A549 (cell line): Measurements from ENCODE around the gene C5. TPM values are rescaled to one million over a fixed set of nuclear protein-coding genes. Genes with fewer than 3 reads are reported as not detected.

Experiments used
- ATAC-seq, 2 experiments: fragments of 200-7000 bp in 1 of 2; fragments of >200 bp in 1 of 2; cut with Nextera tagmentation in 1 of 2; cut with Tn5 transposase in 1 of 2; 3 replicates each; pipeline versions ENCODE4 v1.8.0 to v1.9.1; 2018 to 2020; ENCODE audit warnings: mild to moderate bottlenecking in 1 of 2, moderate library complexity in 1 of 2
- CTCF ChIA-PET: fragments of 300-600 bp; sonication (Branson Sonifier 250); formaldehyde crosslinking; extraction: SDS; loops from one replicate; lab custom pipeline; 2021; ENCODE audit warnings: antibody characterized with exemption, inconsistent platforms; lab: Yijun Ruan, JAX
- POLR2A ChIA-PET: fragments of 350-600 bp; formaldehyde crosslinking; extraction: SDS; loops from one replicate; lab custom pipeline; 2021; ENCODE audit warnings: antibody characterized with exemption, inconsistent platforms; lab: Yijun Ruan, JAX
- DNase-seq, 2 experiments: peaks; one replicate each; pipeline versions ENCODE4 v3.0.0 to v3.0.0-alpha.2; 2011 to 2016; ENCODE audit warnings: low read depth in 1 of 2, low spot score in 1 of 2
- FAIRE-seq: peaks from 2 replicates; lab custom pipeline; 2011; peaks lifted over from hg19 to GRCh38; lab: Jason Lieb, UNC
- H3K27ac ChIP-seq, 2 experiments: fragments of >200 bp; sonication (Bioruptor Twin); formaldehyde crosslinking; 3 replicates each; pipeline ENCODE4 v1.5.1; 2016 to 2017
- H3K4me1 ChIP-seq: fragments of >200 bp; sonication (Bioruptor Twin); formaldehyde crosslinking; 3 replicates; pipeline ENCODE4 v1.6.1; 2016
- H3K4me2 ChIP-seq: fragments of >200 bp; sonication (Bioruptor Twin); formaldehyde crosslinking; 3 replicates; pipeline ENCODE4 v1.6.1; 2016
- H3K4me3 ChIP-seq: fragments of >200 bp; sonication (Bioruptor Twin); formaldehyde crosslinking; 3 replicates; pipeline ENCODE4 v1.5.1; 2016
- H3K9me3 ChIP-seq: fragments of >200 bp; sonication (Bioruptor Twin); formaldehyde crosslinking; 3 replicates; pipeline ENCODE4 v1.6.1; 2016
- ATOH8 ChIP-seq: fragments of 250-450 bp; sonication (Bioruptor Pico); IDR thresholded peaks from 2 replicates; pipeline ENCODE4 v1.5.0; 2020; ENCODE audit warnings: low read depth, mild to moderate bottlenecking, moderate library complexity
- BCL3 ChIP-seq: fragments of >200 bp; sonication (Bioruptor Twin); formaldehyde crosslinking; IDR thresholded peaks from 3 replicates; pipeline ENCODE4 v1.6.1; 2016
- CBX2 ChIP-seq: fragments of 200-600 bp; sonication (generic); IDR thresholded peaks from 2 replicates; pipeline ENCODE4 v1.6.1; 2016; ENCODE audit warnings: low read depth, mild to moderate bottlenecking, borderline replicate concordance
- CBX8 ChIP-seq: fragments of 200-600 bp; sonication (generic); IDR thresholded peaks from 2 replicates; pipeline ENCODE4 v1.6.1; 2016
- CEBPB ChIP-seq, 2 experiments: fragments of >200 bp in 1 of 2; sonication (Bioruptor Twin) in 1 of 2; formaldehyde crosslinking in 1 of 2; IDR thresholded peaks; 2 replicates each; pipeline ENCODE4 v1.6.1; 2012 to 2016
- CHD4 ChIP-seq: fragments of 200-600 bp; sonication (generic); IDR thresholded peaks from 2 replicates; pipeline ENCODE4 v1.6.1; 2016; ENCODE audit warnings: antibody characterized with exemption, mild to moderate bottlenecking, borderline replicate concordance
- E2F6 ChIP-seq: IDR thresholded peaks from 2 replicates; pipeline ENCODE4 v1.6.1; 2012; ENCODE audit warnings: low read depth, borderline replicate concordance
- EHMT2 ChIP-seq: fragments of 200-600 bp; sonication (generic); IDR thresholded peaks from 2 replicates; pipeline ENCODE4 v1.6.1; 2016; ENCODE audit warnings: antibody characterized with exemption, low read depth, mild to moderate bottlenecking, moderate library complexity
- EP300 ChIP-seq, 2 experiments: fragments of >200 bp; sonication (Bioruptor Twin); formaldehyde crosslinking; IDR thresholded peaks; 2 replicates in 1 of 2; 3 replicates in 1 of 2; pipeline ENCODE4 v1.6.1; 2016 to 2017
- ESRRA ChIP-seq: fragments of 150-350 bp; IDR thresholded peaks from 2 replicates; pipeline ENCODE4 v1.6.1; 2014; ENCODE audit warnings: mild to moderate bottlenecking, low read length, borderline replicate concordance
- FOSB ChIP-seq: fragments of 250-450 bp; sonication (Bioruptor Pico); IDR thresholded peaks from 2 replicates; pipeline ENCODE4 v1.5.0; 2020; ENCODE audit warnings: mild to moderate bottlenecking, moderate library complexity
- FOSL2 ChIP-seq, 2 experiments: fragments of 450-650 bp in 1 of 2; fragments of >200 bp in 1 of 2; sonication (Bioruptor Twin) in 1 of 2; formaldehyde crosslinking; IDR thresholded peaks; 2 replicates each; pipeline versions ENCODE4 v1.5.0 to v1.6.1; 2016 to 2020; ENCODE audit warnings: mild to moderate bottlenecking in 1 of 2, moderate library complexity in 1 of 2
- FOXS1 ChIP-seq: fragments of 250-450 bp; sonication (Bioruptor Pico); IDR thresholded peaks from 2 replicates; pipeline ENCODE4 v1.5.0; 2020; ENCODE audit warnings: mild to moderate bottlenecking, moderate library complexity
- HDAC2 ChIP-seq: fragments of 200-600 bp; sonication (generic); IDR thresholded peaks from 2 replicates; pipeline ENCODE4 v1.6.1; 2016
- HEYL ChIP-seq: fragments of 250-450 bp; sonication (Bioruptor Pico); IDR thresholded peaks from 2 replicates; pipeline ENCODE4 v1.8.0; 2021; ENCODE audit warnings: mild to moderate bottlenecking, moderate library complexity
- HMGXB4 ChIP-seq: fragments of 250-450 bp; sonication (Bioruptor Pico); IDR thresholded peaks from 2 replicates; pipeline ENCODE4 v1.5.0; 2021; ENCODE audit warnings: mild to moderate bottlenecking, moderate library complexity, borderline replicate concordance
- HOXB5 ChIP-seq: fragments of 250-450 bp; sonication (Bioruptor Pico); IDR thresholded peaks from 2 replicates; pipeline ENCODE4 v1.5.0; 2020; ENCODE audit warnings: mild to moderate bottlenecking, moderate library complexity
- JUN ChIP-seq, 2 experiments: fragments of >200 bp; sonication (Bioruptor Twin); formaldehyde crosslinking; IDR thresholded peaks; 2 replicates in 1 of 2; 3 replicates in 1 of 2; pipeline ENCODE4 v1.6.1; 2016 to 2017
- KDM1A ChIP-seq: fragments of 200-600 bp; sonication (generic); IDR thresholded peaks from 2 replicates; pipeline ENCODE4 v1.6.1; 2016; ENCODE audit warnings: low read depth, mild to moderate bottlenecking
- MYC ChIP-seq: IDR thresholded peaks from 2 replicates; pipeline ENCODE4 v1.6.1; 2012; ENCODE audit warnings: mild to moderate bottlenecking, inconsistent platforms, low read length, improper control_type of control experiment, borderline replicate concordance
- POLR2A ChIP-seq: IDR thresholded peaks from 2 replicates; pipeline ENCODE4 v1.6.1; 2012; ENCODE audit warnings: mild to moderate bottlenecking, low read length
- RAD21 ChIP-seq, 2 experiments: fragments of >200 bp in 1 of 2; sonication (Bioruptor Twin) in 1 of 2; formaldehyde crosslinking in 1 of 2; IDR thresholded peaks in 1 of 2; conservative IDR thresholded peaks in 1 of 2; 2 replicates in 1 of 2; 3 replicates in 1 of 2; pipeline ENCODE4 v1.6.1; 2012 to 2018; ENCODE audit warnings: inconsistent platforms in 1 of 2
- RARB ChIP-seq: fragments of 250-450 bp; sonication (Bioruptor Pico); IDR thresholded peaks from 2 replicates; pipeline ENCODE4 v1.8.0; 2021; ENCODE audit warnings: mild to moderate bottlenecking, moderate library complexity
- RCOR1 ChIP-seq: fragments of 150-350 bp; IDR thresholded peaks from 2 replicates; pipeline ENCODE4 v1.6.1; 2014; ENCODE audit warnings: antibody characterized with exemption, low read length, low read depth
- REST ChIP-seq: fragments of 200-600 bp; sonication (generic); IDR thresholded peaks from 2 replicates; pipeline ENCODE4 v1.6.1; 2016; ENCODE audit warnings: antibody characterized with exemption, mild to moderate bottlenecking, moderate library complexity
- RNF2 ChIP-seq: fragments of 200-600 bp; sonication (generic); IDR thresholded peaks from 2 replicates; pipeline ENCODE4 v1.6.1; 2016; ENCODE audit warnings: low read depth, mild to moderate bottlenecking, antibody characterized with exemption, moderate library complexity, borderline replicate concordance
- SMC3 ChIP-seq: fragments of >200 bp; sonication (Bioruptor Twin); formaldehyde crosslinking; IDR thresholded peaks from 3 replicates; pipeline ENCODE4 v1.6.1; 2018; ENCODE audit warnings: inconsistent platforms
- TFCP2L1 ChIP-seq: fragments of 250-450 bp; sonication (Bioruptor Pico); IDR thresholded peaks from 2 replicates; pipeline ENCODE4 v1.5.0; 2021; ENCODE audit warnings: mild to moderate bottlenecking
- ZFP36 ChIP-seq: fragments of 450-650 bp; IDR thresholded peaks from 2 replicates; pipeline ENCODE4 v1.6.1; 2014; ENCODE audit warnings: borderline replicate concordance; ENCODE audit not compliant: partially characterized antibody
- ZNF302 ChIP-seq: fragments of 250-450 bp; sonication (Bioruptor Pico); IDR thresholded peaks from 2 replicates; pipeline ENCODE4 v1.9.0; 2021; ENCODE audit warnings: inconsistent platforms, mild to moderate bottlenecking, moderate library complexity
- ZSCAN20 ChIP-seq: fragments of 250-450 bp; sonication (Bioruptor Pico); IDR thresholded peaks from 2 replicates; pipeline ENCODE4 v1.8.0; 2022; ENCODE audit warnings: mild to moderate bottlenecking, moderate library complexity
- WGBS: methylation state at CpG from one replicate; pipeline ENCODE4 v1.1.6; 2017; ENCODE audit errors: missing lambda C conversion rate; 5-methylcytosine and 5-hydroxymethylcytosine counted together
- polyA plus RNA-seq, 4 experiments: library from polyadenylated mRNA; depleted of rRNA in 3 of 4; stranded (reverse); fragments of >200 nt; fragmentation: RNase III in 1 of 4; extraction: RNeasy Plus Mini Kit Qiagen cat#74134 plus additional on column Dnase treatment in 1 of 4; gene quantifications; 2 replicates in 3 of 4; 3 replicates in 1 of 4; pipeline ENCODE4 v1.2.3, GENCODE V29; 2011 to 2017

C5 gene
- polyA plus RNA-seq, 2 of the 4 experiments (the other 2 are of a cell fraction): 17.1 to 115 TPM

- peaks cover 32% of the 10 kb centered on the region for H3K4me1 ChIP-seq
- TF ChIP-seq BCL3 (no peak), MYC (no peak), CBX8 (no peak), FOXS1 (CRISPR knock-in tag) (no peak), JUN (IDR thresholded peaks at IDR 0.05) (no peak), HDAC2 (no peak), POLR2A (no peak), ZFP36 (no peak), ZNF302 (CRISPR knock-in tag) (no peak), ESRRA (no peak), SMC3 (no peak), HMGXB4 (CRISPR knock-in tag) (no peak), FOSB (CRISPR knock-in tag) (no peak), TFCP2L1 (no peak), KDM1A (no peak), REST (no peak), EP300 (IDR thresholded peaks at IDR 0.05) (no peak), ATOH8 (CRISPR knock-in tag) (no peak), CHD4 (no peak)
- H3K27ac ChIP-seq: no peak overlapping the region
- WGBS: 85% methylated on average over 3 of the region's 3 CpGs
- ATAC-seq (no peak), DNase-seq (no peak), FAIRE-seq (no peak)
- H3K9me3 ChIP-seq: no peaks in the 10 kb centered on the region
- no peak overlapping the region for H3K4me3 ChIP-seq
- ChIA-PET POLR2A (no interaction called here), CTCF (interaction anchor here (0.7 to 1.8 kb wide), 4 partner anchors 10 to 28 kb away, joined by 3 to 7 read pairs (median 4); no protein-coding TSS in a partner anchor)
- H3K4me2 ChIP-seq: no peak overlapping the region
Observed at GRCh38 chr9:120946259-120946658, 103.8 kb downstream of the C5 start.

- ChIA-PET CTCF (no interaction called here), POLR2A (no interaction called here)
- DNase-seq (no peak), FAIRE-seq (no peak), ATAC-seq (no peak; a peak in 1 of 6 replicates)
- Histone ChIP-seq H3K4me1 (peaks cover 44% of the 10 kb centered on the region), H3K9me3 (no peaks in the 10 kb centered on the region), H3K4me3 (no peak overlapping the region), H3K27ac (no peak overlapping the region; a peak in 2 of 6 replicates), H3K4me2 (no peak overlapping the region)
- 91% methylated on average over 2 of the region's 3 CpGs for WGBS
- TF ChIP-seq RCOR1 (no peak), HEYL (CRISPR knock-in tag) (no peak), FOSL2 (IDR thresholded peaks at IDR 0.05) (no peak), FOSL2 (CRISPR knock-in tag; IDR thresholded peaks at IDR 0.05) (no peak), CBX2 (no peak), POLR2A (no peak), EHMT2 (no peak), RARB (no peak), HOXB5 (CRISPR knock-in tag) (no peak), ZSCAN20 (CRISPR knock-in tag) (no peak), CEBPB (IDR thresholded peaks at IDR 0.05) (no peak), RNF2 (no peak), EP300 (IDR thresholded peaks at IDR 0.05) (no peak), E2F6 (no peak), SMC3 (no peak), RAD21 (conservative IDR thresholded peaks at IDR 0.05 in 1 of 2, IDR thresholded peaks at IDR 0.05 in 1 of 2) (no peak)
Observed at GRCh38 chr9:120944948-120945347, 105.1 kb downstream of the C5 start.
